ENCODE data around the gene FBXO31. TPM values are rescaled to one million over a fixed set of nuclear protein-coding genes. Genes with fewer than 3 reads are reported as not detected.
"Not testable (repeated sequence)": the region's sequence is repeated elsewhere in the genome, so short reads cannot be mapped to it uniquely, and the experiment has no call there.

FBXO31 gene
- polyA plus RNA-seq, 10 donors: 20.7 to 25.7 (median 24.0) TPM

DNA sequence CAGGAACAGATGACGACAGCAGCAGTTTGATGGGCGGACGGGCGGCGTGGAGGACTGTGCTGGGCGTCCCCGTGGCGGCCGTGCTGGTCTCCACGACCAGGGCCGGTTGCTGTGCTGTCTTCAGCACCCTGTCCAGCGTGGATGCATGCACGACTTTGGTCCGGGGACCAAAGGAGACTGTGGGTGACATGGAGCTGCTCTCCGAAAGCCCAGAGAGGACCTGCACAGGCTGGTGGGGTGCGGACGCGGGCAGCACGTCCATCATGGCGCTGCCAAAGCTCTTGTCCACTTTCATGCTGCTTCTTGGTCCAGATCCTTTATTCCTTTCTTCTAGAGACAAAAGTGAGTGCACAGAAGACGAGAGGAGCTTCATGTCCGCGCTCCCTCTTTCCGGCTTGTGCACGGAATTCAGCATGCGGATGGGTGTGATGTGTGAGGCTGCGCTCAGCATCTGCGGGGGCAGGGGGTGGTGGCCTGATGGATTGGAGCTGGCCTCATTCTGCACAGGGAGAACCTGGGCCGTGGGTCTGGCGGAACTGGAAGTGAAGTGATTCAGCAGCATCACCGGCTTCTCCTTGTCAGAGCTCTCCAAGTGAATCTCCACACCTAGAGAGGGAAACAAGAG lies 28.9 kb upstream of the FBXO31 start:
- DNase-seq: no peak

DNA sequence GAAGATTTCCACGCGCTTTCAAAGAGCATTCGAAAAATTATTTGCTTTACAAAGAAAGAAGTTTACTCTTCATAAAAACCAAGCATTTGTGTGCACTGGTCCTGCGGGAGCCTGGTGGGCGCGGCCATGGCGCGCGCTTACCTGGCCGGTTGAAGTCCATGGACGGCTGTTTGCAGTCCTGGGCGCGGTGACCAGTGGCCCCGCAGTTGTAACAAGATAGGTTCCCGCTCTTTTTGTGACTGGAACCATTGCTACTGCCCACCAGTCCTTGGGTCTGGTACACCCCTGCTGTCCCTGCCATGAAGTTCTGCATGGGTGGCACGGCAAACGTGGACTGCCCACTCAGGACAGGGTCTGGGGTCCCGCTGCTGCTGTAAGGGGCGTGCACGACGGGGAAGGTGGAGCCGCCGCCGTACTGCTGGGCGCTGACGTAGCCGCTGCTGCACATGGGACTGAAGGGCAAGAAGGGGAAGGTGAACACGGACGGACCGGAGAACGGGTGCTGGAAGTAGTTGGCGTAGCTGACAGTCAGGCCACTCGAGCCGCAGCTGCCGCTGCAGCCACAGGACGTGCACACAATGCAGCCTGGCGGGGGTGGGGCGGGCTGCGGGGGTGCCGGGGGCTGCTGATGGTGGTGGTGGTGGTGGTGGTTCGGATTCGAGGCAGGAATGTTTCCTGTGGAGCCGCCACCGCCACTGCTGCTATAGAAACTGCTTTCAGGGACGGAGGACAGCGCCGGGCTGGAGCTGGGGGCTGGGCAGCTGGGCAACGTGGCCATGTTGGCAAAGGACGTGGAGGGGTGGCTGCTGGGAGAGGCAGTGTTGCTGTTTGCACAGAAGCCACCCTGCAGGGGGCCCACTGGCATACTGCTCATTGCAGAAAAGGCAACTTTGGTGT lies 28.0 kb upstream of the FBXO31 start:
- DNase-seq: no peak

DNA sequence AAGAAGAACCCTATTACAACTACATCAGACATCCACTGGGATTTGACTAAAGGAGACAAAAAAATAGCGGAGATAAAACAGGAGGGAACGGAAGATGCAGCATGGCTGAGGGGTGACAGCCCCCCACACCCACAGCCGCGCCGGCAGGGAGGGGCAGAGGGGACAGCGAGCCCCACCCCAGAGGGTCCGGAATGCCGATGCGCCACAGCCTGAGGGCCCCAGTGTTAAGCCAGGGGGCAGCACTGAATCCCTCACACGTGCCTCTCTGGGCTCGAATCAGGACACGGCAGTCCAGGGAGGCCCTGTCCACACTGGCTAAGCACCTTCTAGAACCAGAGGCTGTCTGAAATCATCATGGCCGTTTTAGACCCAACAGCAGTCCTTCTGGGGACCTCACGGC lies 27.4 kb upstream of the FBXO31 start:
- no peak for DNase-seq

GRCh38 chr16:87410530-87410929 lies 27.0 kb upstream of the FBXO31 start:
- DNase-seq: no peak

- DNase-seq: no peak
Measured at GRCh38 chr16:87409781-87410180, 26.2 kb upstream of the FBXO31 start.

GRCh38 chr16:87409153-87409552 lies 25.6 kb upstream of the FBXO31 start:
- no peak for DNase-seq

DNA sequence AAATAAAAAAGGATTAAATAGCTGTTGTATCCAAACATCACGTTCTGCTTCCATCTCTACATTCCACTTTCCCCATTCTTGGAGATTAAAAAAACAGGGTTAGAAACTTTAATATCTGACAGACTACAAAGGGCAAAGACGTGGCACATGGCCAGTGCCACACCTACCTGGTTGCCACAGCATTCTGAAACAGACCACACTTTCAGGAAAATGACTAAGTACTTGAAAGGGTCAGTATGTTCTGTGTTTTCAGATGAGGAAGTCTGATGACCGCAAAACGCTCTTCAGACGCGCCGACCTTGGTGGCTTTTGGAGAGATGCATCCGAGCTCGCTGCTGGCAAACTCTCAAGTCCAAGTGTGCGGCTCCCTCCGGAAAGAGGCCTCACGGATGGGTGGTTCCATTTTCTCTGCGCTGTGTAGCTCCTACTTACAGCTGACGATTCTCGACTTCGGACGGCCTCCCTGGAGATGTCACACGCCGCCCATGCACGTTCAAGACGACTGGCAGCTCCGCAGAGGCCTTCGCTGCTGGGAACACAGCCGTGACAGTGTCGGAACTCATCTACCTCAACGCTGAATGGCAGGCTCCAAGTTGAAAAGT lies 24.0 kb upstream of the FBXO31 start:
- peak in 1 of 3 donors; percentile 39 for DNase-seq

DNA sequence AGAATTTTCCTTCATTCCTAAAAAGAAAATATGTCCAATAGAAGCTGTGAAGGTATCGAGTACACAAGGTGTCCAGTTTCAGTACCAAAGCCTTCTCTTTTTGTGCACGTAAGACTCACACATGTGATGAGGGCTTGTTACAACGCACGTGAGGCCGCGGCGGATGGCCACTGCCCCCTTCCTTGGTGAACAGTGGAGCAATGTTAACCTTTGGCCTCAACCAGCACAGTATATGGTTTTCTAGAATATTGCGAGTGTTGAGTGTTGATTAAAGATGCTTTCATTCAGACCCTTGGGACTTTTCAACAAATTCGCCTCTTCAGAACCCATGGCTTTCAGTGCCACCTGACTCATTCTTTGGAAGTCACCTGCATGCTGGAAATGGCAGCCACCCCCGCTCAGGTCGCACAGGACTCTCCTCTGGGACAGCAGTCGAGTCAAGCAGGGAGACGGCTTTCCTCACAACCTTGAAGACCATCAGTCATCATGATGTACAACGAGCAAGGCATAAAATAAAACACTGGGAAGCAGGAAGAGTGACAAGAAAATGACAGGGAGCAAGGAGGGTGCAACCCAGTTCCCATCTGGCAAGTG lies 23.0 kb upstream of the FBXO31 start:
- no peak for DNase-seq

- no peak for DNase-seq
Measured at GRCh38 chr16:87404764-87405625, 21.4 kb upstream of the FBXO31 start.

GRCh38 chr16:87395181-87395842 lies 11.7 kb upstream of the FBXO31 start:
- no peak for DNase-seq

DNA sequence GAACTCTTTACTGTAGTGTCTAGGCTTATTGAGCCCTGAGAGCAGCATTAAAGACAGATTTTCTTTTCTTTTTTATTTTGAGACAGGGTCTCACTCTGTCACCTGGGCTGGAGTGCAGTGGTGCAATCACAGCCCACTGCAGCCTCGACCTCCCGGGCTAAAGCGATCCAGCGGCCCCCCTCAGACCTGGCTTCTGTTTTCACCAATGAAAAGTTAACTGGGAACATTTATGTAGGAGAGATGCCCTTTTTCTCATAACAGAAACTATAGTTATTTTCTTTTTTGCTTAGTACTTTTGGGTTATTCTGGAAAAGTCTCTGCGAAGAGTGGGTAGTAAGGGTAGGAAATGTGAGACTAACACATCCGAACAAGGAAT lies 10.1 kb upstream of the FBXO31 start:
- no peak for DNase-seq

DNA sequence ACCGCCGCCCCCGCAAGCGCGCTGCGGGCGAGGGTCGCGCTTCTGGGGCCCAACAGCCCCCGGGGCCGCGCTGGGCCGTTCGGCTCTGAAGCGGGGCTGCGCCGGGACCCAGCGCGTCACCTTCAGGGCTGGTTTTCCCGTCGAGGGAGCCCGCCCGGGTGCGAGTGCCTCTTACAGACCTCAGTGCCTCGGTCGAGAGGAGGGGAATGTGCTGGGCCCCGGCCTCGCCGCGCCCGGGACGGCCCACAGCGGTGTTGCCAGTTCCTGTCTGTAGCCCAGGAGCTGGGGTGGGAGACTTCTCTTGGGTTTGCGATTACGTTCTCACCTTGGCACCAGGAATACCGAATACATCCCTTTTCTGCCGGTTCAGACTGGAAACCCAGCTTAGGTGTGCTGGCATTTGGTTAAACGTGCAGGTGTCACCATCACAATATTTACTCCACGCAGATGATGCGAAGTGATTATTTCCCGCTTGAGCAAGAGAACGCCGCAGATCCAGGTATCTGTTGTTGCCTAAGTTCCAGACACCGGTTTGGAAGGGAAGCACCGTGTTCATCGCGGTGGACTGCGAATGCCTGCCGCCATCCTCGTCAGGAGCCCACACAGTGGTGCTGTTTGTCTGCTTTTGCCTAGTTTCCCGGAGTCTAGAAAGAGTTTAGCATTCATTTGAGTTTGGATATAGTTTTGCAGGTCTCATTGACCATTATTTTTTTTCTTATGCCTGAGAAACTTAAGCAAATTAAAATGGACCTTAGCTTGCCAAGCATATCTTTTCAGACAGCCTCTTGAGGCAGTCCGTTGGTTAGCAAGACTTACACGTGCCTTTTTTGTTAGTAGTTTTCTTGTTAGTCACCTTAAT lies 9.5 kb upstream of the FBXO31 start:
- DNase-seq: peak in 2 of 3 donors; percentile 40 to 71

DNA sequence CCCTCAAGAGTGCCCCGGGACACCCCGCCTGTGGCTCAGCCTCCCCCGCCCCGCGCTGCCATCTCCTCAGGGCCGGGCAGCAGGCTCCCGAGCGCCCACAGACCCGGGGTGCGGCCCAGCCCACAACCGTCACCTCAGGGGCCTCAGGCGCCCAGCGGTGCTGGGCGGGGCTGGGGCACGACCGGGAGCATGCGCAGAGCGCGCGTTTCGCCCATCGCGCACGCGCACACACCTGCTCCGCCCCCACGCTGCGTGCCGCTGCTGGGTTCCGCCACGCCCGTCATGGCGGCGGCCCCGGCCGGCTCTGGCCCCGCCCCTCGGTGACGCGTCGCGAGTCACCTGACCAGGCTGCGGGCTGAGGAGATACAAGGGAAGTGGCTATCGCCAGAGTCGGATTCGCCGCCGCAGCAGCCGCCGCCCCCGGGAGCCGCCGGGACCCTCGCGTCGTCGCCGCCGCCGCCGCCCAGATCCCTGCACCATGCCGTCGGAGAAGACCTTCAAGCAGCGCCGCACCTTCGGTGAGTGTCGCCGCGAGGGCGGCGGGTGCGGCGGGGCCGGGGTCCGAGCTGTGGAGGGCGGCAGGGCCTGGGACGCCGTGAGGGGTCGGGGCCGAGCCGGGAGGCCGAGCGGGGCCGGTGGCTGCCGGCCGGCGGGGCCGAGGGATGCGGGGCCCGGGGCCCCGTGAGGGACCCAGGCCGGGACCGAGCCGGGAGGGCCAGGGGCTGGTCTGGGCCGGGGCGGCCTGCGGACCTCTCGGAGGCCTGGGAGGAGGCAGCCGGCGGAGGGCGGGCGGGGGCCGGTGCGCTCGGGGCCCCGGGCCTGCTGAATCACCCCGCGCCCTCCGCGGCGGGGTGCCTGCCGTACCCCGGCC lies 8.6 kb upstream of the FBXO31 start, which contains the start of gene MAP1LC3B:
Gene MAP1LC3B, plus strand, starts transcription at position 387 of the 871 bp plus-strand sequence. Its CDS starts 92 bp downstream, at position 479.
- DNase-seq: peak; percentile 97 to 99 (median 98)

DNA sequence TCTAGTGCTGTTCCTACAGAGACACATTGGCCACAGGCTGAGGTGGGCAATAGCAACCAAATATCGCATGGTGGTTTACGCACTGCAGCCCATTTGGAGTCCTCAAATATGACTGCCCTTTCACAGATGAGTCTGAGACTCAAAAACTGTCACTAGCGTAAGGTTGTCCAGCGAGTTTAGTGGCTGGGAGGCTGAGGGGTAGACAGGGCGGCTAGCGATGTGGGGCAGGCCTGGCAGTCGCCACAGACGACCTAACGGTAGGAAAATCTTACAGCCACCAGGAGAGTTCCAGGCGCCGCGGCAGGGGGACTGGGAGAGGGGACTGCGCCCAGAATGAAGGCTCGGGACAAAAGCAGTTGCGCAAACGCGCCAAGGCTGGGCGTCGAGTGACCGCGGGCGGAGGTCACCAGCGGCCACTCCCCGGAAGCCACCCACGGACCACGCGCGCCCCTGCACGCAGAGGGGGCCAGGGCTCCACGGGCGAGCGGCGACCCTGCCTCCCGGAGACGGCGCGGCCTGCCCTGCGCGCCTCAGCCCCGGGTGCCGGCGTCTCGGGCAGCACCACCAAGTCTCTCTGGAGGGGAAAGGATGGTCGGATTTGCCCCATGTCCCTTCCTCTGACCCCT lies 7.9 kb upstream of the FBXO31 start:
- peak in 1 of 3 donors; percentile 51 for DNase-seq

DNA sequence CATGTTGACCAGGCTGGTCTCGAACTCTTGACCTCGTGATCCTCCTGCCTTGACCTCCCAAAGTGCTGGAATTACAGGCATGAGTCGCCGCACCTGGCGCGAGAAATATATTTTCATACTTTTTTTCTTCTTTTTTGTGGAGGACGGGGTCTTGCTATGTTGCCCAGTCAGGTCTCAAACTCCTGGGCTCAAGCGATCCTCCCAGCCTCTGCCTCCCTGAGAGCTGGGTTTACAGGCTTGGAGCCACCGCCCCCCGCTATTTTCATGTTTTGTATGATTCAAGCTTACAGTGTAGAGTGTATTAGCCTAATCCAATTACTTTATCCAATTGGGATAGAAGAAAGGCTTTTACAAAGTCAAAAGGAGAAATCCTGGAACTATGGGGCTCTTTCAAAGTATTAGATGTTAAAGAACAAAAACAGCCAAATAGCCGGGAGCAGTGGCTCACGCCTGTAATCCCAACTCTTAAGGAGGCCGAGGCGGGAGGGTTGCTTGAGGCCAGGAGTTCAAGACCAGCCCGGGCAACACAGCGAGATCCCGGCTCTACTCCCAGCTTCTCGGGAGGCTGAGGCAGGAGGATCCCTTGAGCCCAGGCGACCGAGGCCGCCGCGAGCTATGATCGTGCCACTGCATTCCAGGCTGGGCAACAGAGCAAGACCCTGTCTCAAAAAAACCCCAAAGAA lies 7.2 kb upstream of the FBXO31 start:
- no peak for DNase-seq

- not testable (repeated sequence) for DNase-seq
Measured at GRCh38 chr16:87389914-87390313, 6.3 kb upstream of the FBXO31 start.

DNA sequence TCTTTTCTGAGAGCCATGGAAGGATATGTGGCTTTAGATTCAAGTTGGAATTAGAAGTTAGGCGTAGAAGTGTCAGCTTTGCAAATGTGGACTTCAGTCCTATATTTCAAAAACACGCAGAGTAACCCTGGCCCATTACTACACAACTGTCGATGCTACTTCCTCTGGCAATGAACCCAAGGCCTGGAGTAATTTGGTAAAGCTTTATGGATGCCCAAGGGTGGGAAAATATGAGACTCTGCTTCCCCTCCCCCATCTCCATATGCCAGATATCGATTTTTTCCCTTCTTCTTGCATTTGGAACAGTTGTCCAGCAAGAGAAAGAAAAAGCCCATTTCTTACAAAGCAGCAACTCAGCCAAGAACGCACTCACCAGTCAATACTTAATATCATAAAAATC lies 5.7 kb upstream of the FBXO31 start:
- DNase-seq: no peak

DNA sequence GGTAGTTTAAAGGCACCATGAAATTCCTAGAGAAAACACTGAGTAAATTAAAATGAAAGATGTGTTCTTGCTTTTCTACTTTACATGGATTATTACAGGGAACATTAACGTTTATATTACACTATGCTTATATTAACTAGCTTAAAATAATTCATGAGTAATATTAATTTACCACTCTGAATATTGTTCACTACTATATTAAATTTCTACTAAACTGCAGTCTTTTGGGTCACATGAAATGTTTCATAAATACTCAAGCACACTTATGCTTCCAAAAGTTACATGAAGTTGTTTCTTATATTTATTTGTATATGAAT lies 5.2 kb upstream of the FBXO31 start:
- DNase-seq: no peak
